GM12872 (cell line): Measurements from ENCODE around the gene KRT15.

ENCODE experiments used
- CTCF ChIP-seq: IDR thresholded peaks from 3 replicates; pipeline ENCODE4 v1.5.1; 2011; ENCODE audit warnings: low read depth, mild to moderate bottlenecking, low read length, moderate library complexity; ENCODE audit not compliant: insufficient read depth

The KRT15 gene

DNA sequence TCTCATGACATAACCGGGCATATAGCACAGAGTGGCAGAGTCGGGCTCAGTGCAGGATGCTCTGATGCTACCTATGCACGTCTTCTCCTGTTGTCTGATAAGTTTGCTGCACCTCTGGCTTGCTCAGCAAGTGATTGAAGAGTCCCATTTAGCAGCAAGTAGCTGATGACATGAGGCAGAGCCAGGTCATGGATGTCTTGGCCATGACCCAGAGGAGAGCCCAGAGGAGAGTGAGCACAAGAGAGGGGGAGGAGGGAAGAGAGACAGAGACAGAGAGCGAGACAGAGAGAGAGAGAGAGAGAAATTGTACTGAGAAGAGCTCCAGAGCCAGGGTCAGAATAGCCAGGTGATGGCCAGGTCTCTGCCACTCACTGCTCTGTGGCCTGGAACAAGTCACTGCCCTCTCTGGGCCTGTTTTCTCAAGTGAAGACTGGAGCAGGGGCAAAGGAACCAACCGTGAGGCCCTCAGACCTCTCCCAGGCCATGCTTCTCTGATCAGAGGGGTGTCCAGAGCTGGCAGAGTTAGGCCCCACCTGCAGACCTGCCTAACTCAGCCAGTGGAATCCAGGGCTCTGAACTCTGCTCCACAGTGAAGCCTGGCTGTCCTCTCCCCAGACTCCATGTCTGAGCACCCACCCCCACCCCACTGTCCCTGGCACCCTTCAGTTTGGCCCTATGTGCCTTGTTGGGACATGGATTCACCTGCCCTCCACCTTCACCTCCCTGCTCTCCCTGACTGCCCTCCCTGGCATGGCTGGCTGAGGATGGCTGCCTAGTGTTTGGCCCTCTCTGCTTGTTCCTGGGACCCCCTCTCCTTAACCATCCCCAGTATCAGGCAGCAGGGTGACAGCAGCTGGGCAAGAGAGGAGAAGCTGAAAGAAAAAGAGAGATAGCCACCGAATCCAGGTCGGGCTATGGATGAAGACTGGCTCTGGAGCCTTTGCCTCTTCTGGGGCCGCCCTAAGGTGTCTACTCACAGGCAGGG lies 33.5 kb downstream of the KRT15 start:
- no peak for TF ChIP-seq CTCF

GRCh38 chr17:41483991-41484826 lies 34.5 kb downstream of the KRT15 start:
- no peak for TF ChIP-seq CTCF

DNA sequence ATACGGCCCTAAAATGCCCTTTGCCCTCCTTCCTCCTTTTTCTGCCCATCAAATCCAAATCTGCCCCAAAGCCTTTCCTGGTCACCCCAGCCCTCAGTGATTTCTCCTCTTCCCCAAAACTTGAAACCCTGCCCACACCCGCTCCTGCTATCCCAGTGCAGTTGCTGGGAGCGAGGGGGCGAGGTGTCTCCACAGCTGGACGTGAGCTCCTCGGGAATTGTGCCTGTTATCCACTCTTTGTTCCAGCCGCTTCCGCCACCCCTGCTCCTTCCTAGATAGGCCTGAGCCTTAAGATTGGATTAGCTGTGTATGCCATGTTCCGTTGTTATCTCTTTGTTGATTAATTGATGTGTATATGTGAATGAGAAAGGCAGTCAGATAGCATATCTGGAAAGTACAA lies 35.2 kb downstream of the KRT15 start:
- no peak for TF ChIP-seq CTCF

- no peak for TF ChIP-seq CTCF
Measured at GRCh38 chr17:41481036-41481435, 37.7 kb downstream of the KRT15 start, which contains the start of gene KRT35. Gene KRT35, minus strand, starts transcription at chr17:41481151. Its CDS starts 54 bp downstream, at chr17:41481097.

DNA sequence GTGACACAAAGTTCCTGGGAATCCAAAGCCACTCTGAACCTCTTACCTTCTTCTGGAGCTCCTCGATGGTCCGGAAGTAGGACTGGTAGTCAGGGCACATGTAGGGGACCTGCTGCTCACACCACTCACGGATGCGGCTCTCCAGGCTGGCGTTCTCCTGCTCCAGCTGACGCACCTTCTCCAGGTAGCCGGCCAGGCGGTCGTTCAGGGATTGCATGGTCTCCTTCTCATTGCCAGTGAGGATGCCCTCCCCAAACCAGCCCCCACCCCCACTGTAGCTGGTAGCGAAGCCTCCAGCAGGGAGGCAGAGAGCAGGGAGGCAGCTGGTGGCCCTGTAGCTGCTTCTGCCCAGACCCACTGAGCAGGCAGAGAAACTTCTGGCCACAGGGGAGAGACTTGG lies 38.1 kb downstream of the KRT15 start:
- no peak for TF ChIP-seq CTCF

DNA sequence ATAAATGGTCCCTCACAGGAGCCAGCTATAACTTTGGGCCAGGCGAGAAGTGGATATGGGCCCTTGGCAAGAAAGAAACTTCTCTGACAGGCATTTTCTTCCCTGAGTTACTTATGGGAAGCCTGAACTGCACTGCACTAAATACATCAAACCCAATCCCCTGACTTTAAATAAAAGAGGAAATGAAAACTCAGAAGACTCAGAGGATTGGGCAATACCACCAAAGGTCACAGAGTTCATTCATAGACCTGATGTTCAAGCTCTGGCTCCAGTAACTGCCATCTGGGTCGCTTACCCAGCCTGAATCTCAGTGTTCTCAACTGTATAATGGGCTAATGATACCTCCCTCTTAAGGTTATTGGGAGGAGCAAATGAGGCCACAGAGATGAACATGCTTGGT lies 38.6 kb downstream of the KRT15 start:
- TF ChIP-seq CTCF, result no peak

- no peak for TF ChIP-seq CTCF
Measured at GRCh38 chr17:41478237-41478636, 40.5 kb downstream of the KRT15 start.
